H9 (cell line): ENCODE results near the gene SEC22A. TPM values are rescaled to one million over a fixed set of nuclear protein-coding genes. Genes with fewer than 3 reads are reported as not detected.

Experiments used
- DNase-seq: peaks from one replicate; pipeline ENCODE4 v3.0.0-alpha.2; 2017
- H2AFZ ChIP-seq: one replicate; pipeline ENCODE4 v1.6.1; 2013; ENCODE audit warnings: mild to moderate bottlenecking, low read length, control low read depth, moderate library complexity
- H2AK5ac ChIP-seq: 2 replicates; pipeline ENCODE4 v1.6.1; 2013; ENCODE audit warnings: low read length, control low read depth, mixed read lengths; ENCODE audit not compliant: insufficient read length
- H2BK120ac ChIP-seq: one replicate; pipeline ENCODE4 v1.6.1; 2013; ENCODE audit warnings: low read depth, mild to moderate bottlenecking, low read length, control low read depth, inconsistent platforms; ENCODE audit not compliant: poor library complexity, severe bottlenecking
- H2BK12ac ChIP-seq: 2 replicates; pipeline ENCODE4 v1.6.1; 2013; ENCODE audit warnings: low read length, control low read depth, mixed read lengths, low read depth; ENCODE audit not compliant: insufficient read length
- H2BK15ac ChIP-seq: 2 replicates; pipeline ENCODE4 v1.6.1; 2013; ENCODE audit warnings: low read depth, low read length, control low read depth
- H2BK20ac ChIP-seq: one replicate; pipeline ENCODE4 v1.6.1; 2013; ENCODE audit warnings: low read depth, mild to moderate bottlenecking, low read length, control low read depth, inconsistent platforms; ENCODE audit not compliant: poor library complexity, severe bottlenecking
- H2BK5ac ChIP-seq: 2 replicates; pipeline ENCODE4 v1.6.1; 2013; ENCODE audit warnings: low read length, control low read depth, mixed read lengths; ENCODE audit not compliant: insufficient read length
- H3K14ac ChIP-seq: 2 replicates; pipeline ENCODE4 v1.6.1; 2013; ENCODE audit warnings: low read length, control low read depth; ENCODE audit not compliant: insufficient read depth
- H3K18ac ChIP-seq: 2 replicates; pipeline ENCODE4 v1.6.1; 2013; ENCODE audit warnings: low read depth, mild to moderate bottlenecking, mixed read lengths, low read length, control low read depth; ENCODE audit not compliant: insufficient read length
- H3K23ac ChIP-seq: 2 replicates; pipeline ENCODE4 v1.6.1; 2013; ENCODE audit warnings: low read length, control low read depth, mixed read lengths, low read depth; ENCODE audit not compliant: insufficient read length
- H3K23me2 ChIP-seq: 2 replicates; pipeline ENCODE4 v1.6.1; 2013; ENCODE audit warnings: low read depth, mild to moderate bottlenecking, mixed read lengths, low read length, control low read depth; ENCODE audit not compliant: insufficient read length, poor library complexity, severe bottlenecking
- H3K27ac ChIP-seq: 2 replicates; pipeline ENCODE4 v1.5.1; 2013; ENCODE audit warnings: low read length, control low read depth, mixed read lengths, low read depth; ENCODE audit not compliant: insufficient read length
- H3K27me3 ChIP-seq: 2 replicates; pipeline ENCODE4 v1.6.1; 2013; ENCODE audit warnings: low read length, control low read depth, inconsistent platforms; ENCODE audit not compliant: insufficient read depth
- H3K4ac ChIP-seq: 2 replicates; pipeline ENCODE4 v1.6.1; 2013; ENCODE audit warnings: low read depth, mild to moderate bottlenecking, control low read depth, inconsistent platforms, low read length, moderate library complexity
- H3K4me1 ChIP-seq: 2 replicates; pipeline ENCODE4 v1.6.1; 2013; ENCODE audit warnings: low read length, control low read depth, inconsistent platforms; ENCODE audit not compliant: insufficient read depth
- H3K4me2 ChIP-seq: 2 replicates; pipeline ENCODE4 v1.6.1; 2013; ENCODE audit warnings: low read length, control low read depth, mixed read lengths; ENCODE audit not compliant: insufficient read length, insufficient read depth
- H3K56ac ChIP-seq: 2 replicates; pipeline ENCODE4 v1.6.1; 2013; ENCODE audit warnings: low read depth, mild to moderate bottlenecking, mixed read lengths, low read length, control low read depth; ENCODE audit not compliant: insufficient read length
- H3K79me1 ChIP-seq: 2 replicates; pipeline ENCODE4 v1.6.1; 2013; ENCODE audit warnings: low read depth, mild to moderate bottlenecking, moderate library complexity, low read length, control low read depth, inconsistent platforms; ENCODE audit not compliant: insufficient read depth, poor library complexity, severe bottlenecking
- H3K79me2 ChIP-seq: 2 replicates; pipeline ENCODE4 v1.6.1; 2013; ENCODE audit warnings: low read length, control low read depth, inconsistent platforms; ENCODE audit not compliant: insufficient read depth
- H3K9ac ChIP-seq: 2 replicates; pipeline ENCODE4 v1.6.1; 2013; ENCODE audit warnings: low read length, control low read depth, mixed read lengths; ENCODE audit not compliant: insufficient read length; ENCODE audit errors: extremely low read depth
- H3K9me3 ChIP-seq: one replicate; pipeline ENCODE4 v1.6.1; 2013; ENCODE audit warnings: low read depth, low read length, inconsistent platforms; ENCODE audit not compliant: control insufficient read depth
- H3T11ph ChIP-seq: one replicate; pipeline ENCODE4 v1.6.1; 2013; ENCODE audit warnings: mild to moderate bottlenecking, low read length, control low read depth, inconsistent platforms
- H4K20me1 ChIP-seq: one replicate; pipeline ENCODE4 v1.6.1; 2013; ENCODE audit not compliant: control insufficient read depth, insufficient read length, insufficient read depth
- H4K5ac ChIP-seq: 2 replicates; pipeline ENCODE4 v1.6.1; 2013; ENCODE audit warnings: low read depth, mild to moderate bottlenecking, mixed read lengths, low read length, control low read depth; ENCODE audit not compliant: insufficient read length
- H4K8ac ChIP-seq: replicated peaks from 2 replicates; pipeline ENCODE4 v1.6.1; 2013; ENCODE audit warnings: low read length, control low read depth, mixed read lengths, low read depth; ENCODE audit not compliant: insufficient read length
- H4K91ac ChIP-seq: 2 replicates; pipeline ENCODE4 v1.6.1; 2013; ENCODE audit warnings: low read depth, mild to moderate bottlenecking, moderate library complexity, mixed read lengths, low read length, control low read depth; ENCODE audit not compliant: insufficient read length
- H3K27ac Mint-ChIP-seq, 3 experiments: 2 replicates in 2 of 3; 3 replicates in 1 of 3; pipeline ENCODE4 v1.8.0; 2020 to 2021; ENCODE audit warnings: mixed read lengths in 3 of 3, mild to moderate bottlenecking in 1 of 3, moderate library complexity in 1 of 3
- H3K27me3 Mint-ChIP-seq: 2 replicates; pipeline ENCODE4 v1.8.0; 2021; ENCODE audit warnings: low read depth, mild to moderate bottlenecking, moderate library complexity, mixed read lengths
- H3K36me3 Mint-ChIP-seq, 3 experiments: 2 replicates in 2 of 3; 3 replicates in 1 of 3; pipeline ENCODE4 v1.8.0; 2020 to 2021; ENCODE audit warnings: low read depth in 3 of 3, mixed read lengths in 3 of 3; ENCODE audit not compliant: insufficient read depth in 1 of 3
- H3K4me1 Mint-ChIP-seq, 2 experiments: 2 replicates each; pipeline ENCODE4 v1.8.0; 2020; ENCODE audit warnings: mixed read lengths in 2 of 2
- H3K4me3 Mint-ChIP-seq, 2 experiments: 2 replicates in 1 of 2; 3 replicates in 1 of 2; pipeline ENCODE4 v1.8.0; 2020 to 2021; ENCODE audit warnings: mild to moderate bottlenecking in 2 of 2, mixed read lengths in 2 of 2, moderate library complexity in 1 of 2
- H3K9me3 Mint-ChIP-seq, 2 experiments: 2 replicates in 1 of 2; 3 replicates in 1 of 2; pipeline ENCODE4 v1.8.0; 2020; ENCODE audit warnings: mild to moderate bottlenecking in 2 of 2, mixed read lengths in 2 of 2, moderate library complexity in 1 of 2
- WGBS: extraction: QIAGEN DNeasy Blood & Tissue Kit; methylation state at CpG from one replicate; pipeline ENCODE4 v1.1.7; 2013; ENCODE audit warnings: missing lambda C conversion rate, low lambda C conversion rate, mixed read lengths; ENCODE audit not compliant: insufficient read length; ENCODE audit errors: extremely low coverage; 5-methylcytosine and 5-hydroxymethylcytosine counted together
- total RNA-seq: library from RNA; stranded (reverse); gene quantifications from 2 replicates; pipeline ENCODE4 v1.2.1, GENCODE V29; 2021
- TF ChIP-seq, protein P1 (sequence below): fragments of 200-600 bp; sonication (generic); conservative IDR thresholded peaks from 3 replicates; pipeline ENCODE4 v1.8.0; 2021; ENCODE audit warnings: antibody characterized with exemption, mild to moderate bottlenecking

Gene SEC22A
- total RNA-seq, 1 experiment from 2014 or later: 9.9 TPM

- no peak overlapping the region for H3K56ac ChIP-seq
- no peak overlapping the region for H3K27ac ChIP-seq
- Mint-ChIP-seq H3K27ac (peak overlapping the region in 1 of 3 experiments; percentile 1; a peak in 2 of 7 replicates), H3K4me1 (peaks cover 6% of the 10 kb centered on the region in 2 experiments), H3K9me3 (no peaks in the 10 kb centered on the region), H3K36me3 (peaks cover 0 to 2% (median 0%) of the 10 kb centered on the region in 3 experiments; a peak in 1 of 7 replicates), H3K27me3 (no peaks in the 10 kb centered on the region), H3K4me3 (no peak overlapping the region)
- no peaks in the 10 kb centered on the region for H3K79me1 ChIP-seq
- H4K91ac ChIP-seq: no peak overlapping the region
- no peaks in the 10 kb centered on the region for H3K9me3 ChIP-seq
- H2BK5ac ChIP-seq: no peak overlapping the region
- no peaks in the 10 kb centered on the region for H3K27me3 ChIP-seq
- H3K23ac ChIP-seq: no peak overlapping the region
- no peak overlapping the region for H2AK5ac ChIP-seq
- H3K14ac ChIP-seq: no peak overlapping the region
- H2BK120ac ChIP-seq: no peak overlapping the region
- no peak overlapping the region for H3K18ac ChIP-seq
- H3K4me2 ChIP-seq: no peak overlapping the region
- WGBS: no CpG with 5 or more reads among the region's 1 CpG
- TF ChIP-seq, protein P1, sequence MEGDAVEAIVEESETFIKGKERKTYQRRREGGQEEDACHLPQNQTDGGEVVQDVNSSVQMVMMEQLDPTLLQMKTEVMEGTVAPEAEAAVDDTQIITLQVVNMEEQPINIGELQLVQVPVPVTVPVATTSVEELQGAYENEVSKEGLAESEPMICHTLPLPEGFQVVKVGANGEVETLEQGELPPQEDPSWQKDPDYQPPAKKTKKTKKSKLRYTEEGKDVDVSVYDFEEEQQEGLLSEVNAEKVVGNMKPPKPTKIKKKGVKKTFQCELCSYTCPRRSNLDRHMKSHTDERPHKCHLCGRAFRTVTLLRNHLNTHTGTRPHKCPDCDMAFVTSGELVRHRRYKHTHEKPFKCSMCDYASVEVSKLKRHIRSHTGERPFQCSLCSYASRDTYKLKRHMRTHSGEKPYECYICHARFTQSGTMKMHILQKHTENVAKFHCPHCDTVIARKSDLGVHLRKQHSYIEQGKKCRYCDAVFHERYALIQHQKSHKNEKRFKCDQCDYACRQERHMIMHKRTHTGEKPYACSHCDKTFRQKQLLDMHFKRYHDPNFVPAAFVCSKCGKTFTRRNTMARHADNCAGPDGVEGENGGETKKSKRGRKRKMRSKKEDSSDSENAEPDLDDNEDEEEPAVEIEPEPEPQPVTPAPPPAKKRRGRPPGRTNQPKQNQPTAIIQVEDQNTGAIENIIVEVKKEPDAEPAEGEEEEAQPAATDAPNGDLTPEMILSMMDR: no peak
- no peak overlapping the region for H4K5ac ChIP-seq
- H3K79me2 ChIP-seq: no peaks in the 10 kb centered on the region
- H3K4me1 ChIP-seq: no peaks in the 10 kb centered on the region; the same call in 1 of the 2 replicates
- no peaks in the 10 kb centered on the region for H3K23me2 ChIP-seq
- H3T11ph ChIP-seq: no peak overlapping the region
- H2BK15ac ChIP-seq: no peak overlapping the region
- no peaks in the 10 kb centered on the region for H4K20me1 ChIP-seq
- no peak overlapping the region for H2BK12ac ChIP-seq
- H3K9ac ChIP-seq: no peak overlapping the region
- H2BK20ac ChIP-seq: no peak overlapping the region
- H2AFZ ChIP-seq: no peak overlapping the region
- DNase-seq: no peak
- H3K4ac ChIP-seq: no peak overlapping the region
- no peak overlapping the region for H4K8ac ChIP-seq
Measured at GRCh38 chr3:123239756-123240155, 38.0 kb downstream of the SEC22A start.
